ENCODE measurements around the gene SDC3. TPM values are rescaled to one million over a fixed set of nuclear protein-coding genes. Genes with fewer than 3 reads are reported as not detected.

The SDC3 gene
- total and polyA plus RNA-seq, 7 donors = 3.3 to 11.6 (median 6.8) TPM

DNA sequence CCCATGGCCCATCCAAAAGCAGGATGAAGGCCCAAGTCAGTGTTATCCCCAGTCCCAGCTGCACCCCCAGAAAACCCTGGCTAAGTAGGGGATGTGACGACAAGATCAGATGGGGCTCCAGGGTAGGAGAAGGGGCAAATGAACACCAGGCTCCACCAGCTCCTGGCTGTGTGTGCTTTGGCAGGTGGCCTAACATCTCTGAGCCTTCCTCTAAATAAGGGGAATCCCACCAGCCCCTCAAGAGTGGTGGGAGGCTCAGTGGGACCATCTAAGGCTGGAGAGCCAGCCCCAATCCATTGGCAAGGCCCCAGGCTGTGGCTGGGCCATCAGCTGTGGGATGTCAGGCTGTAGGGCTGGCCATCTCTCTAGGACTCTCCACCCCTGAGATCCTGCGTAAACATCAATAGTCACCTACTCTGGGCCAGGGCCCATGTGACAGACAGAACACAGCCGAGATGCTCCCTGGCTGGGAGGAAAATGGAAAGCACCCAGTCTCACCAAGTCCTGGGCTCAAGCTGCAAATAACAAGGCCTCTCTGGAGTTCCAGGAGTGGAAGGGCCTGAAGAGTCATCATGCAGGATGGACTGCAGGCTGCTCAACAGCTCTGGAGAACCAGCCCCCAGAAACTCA lies 7.5 kb downstream of the SDC3 start:
- no peaks in the 10 kb centered on the region for H3K36me3 ChIP-seq (ENCODE audit: insufficient read depth in 1 of 2, low read depth in 1 of 2)
- no peak for ATAC-seq
- no peaks in the 10 kb centered on the region for H3K9me3 ChIP-seq
- no peak for DNase-seq
- TF ChIP-seq CTCF (IDR thresholded peaks at IDR 0.05) = no peak
- no peaks in the 10 kb centered on the region for H3K4me1 ChIP-seq
- no peak overlapping the region for H3K4me3 ChIP-seq
- H3K27me3 ChIP-seq (ENCODE audit: insufficient read depth in 3 of 3, low read length in 2 of 3) = no peaks in the 10 kb centered on the region
- WGBS, 3 donors = 79 to 92% (median 83%) methylated on average over 3 of the region's 3 CpGs
- no peak overlapping the region for H3K27ac ChIP-seq
- intact Hi-C loops (cut with DNase I) = no loop called here

DNA sequence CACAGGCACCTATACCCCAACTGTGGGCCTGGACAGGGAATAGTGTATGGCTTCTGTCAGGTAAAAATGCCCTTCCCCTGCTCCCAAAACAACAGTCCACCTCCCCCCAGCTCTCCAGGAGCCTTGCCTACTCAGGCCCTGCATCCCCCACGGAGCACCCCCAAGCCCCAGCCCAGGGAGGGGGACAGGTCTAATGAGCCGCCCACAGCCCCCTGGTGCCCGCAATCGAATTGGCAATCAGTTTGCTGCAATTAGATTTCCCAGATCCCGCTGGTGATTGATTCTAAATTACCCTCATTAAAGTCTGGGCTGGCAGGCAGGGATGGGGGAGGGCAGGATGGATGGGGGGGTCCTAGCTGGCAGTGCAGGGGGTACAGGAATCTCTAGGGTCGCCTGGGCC lies 8.1 kb downstream of the SDC3 start:
- DNase-seq = no peak
- no peaks in the 10 kb centered on the region for H3K36me3 ChIP-seq (ENCODE audit: insufficient read depth in 1 of 2, low read depth in 1 of 2)
- ATAC-seq = no peak
- H3K27ac ChIP-seq = no peak overlapping the region
- WGBS, 3 donors = 85 to 97% (median 93%) methylated on average over 6 of the region's 6 CpGs
- H3K27me3 ChIP-seq (ENCODE audit: insufficient read depth in 3 of 3, low read length in 2 of 3) = no peaks in the 10 kb centered on the region
- no peak overlapping the region for H3K4me3 ChIP-seq
- no peaks in the 10 kb centered on the region for H3K4me1 ChIP-seq
- no peak for TF ChIP-seq CTCF (IDR thresholded peaks at IDR 0.05)
- intact Hi-C loops (cut with DNase I) = no loop called here
- no peaks in the 10 kb centered on the region for H3K9me3 ChIP-seq

- H3K27me3 ChIP-seq (ENCODE audit: insufficient read depth in 3 of 3, low read length in 2 of 3) = no peaks in the 10 kb centered on the region
- ATAC-seq (no peak), DNase-seq (no peak)
- TF ChIP-seq CTCF (IDR thresholded peaks at IDR 0.05) = no peak
- no peak overlapping the region for H3K27ac ChIP-seq
- no peak overlapping the region for H3K4me3 ChIP-seq
- no peaks in the 10 kb centered on the region for H3K9me3 ChIP-seq
- H3K36me3 ChIP-seq (ENCODE audit: insufficient read depth in 1 of 2, low read depth in 1 of 2) = no peaks in the 10 kb centered on the region
- 76 to 87% (median 82%) methylated on average over 13 of the region's 13 CpGs for WGBS, 3 donors
- H3K4me1 ChIP-seq = no peaks in the 10 kb centered on the region
- intact Hi-C loops (cut with DNase I) = no loop called here
Measured at GRCh38 chr1:30899577-30900389, 8.8 kb downstream of the SDC3 start.

GRCh38 chr1:30898031-30898815 lies 10.3 kb downstream of the SDC3 start:
- TF ChIP-seq CTCF (IDR thresholded peaks at IDR 0.05) = no peak
- no peak for ATAC-seq
- Histone ChIP-seq H3K36me3 (ENCODE audit: insufficient read depth in 1 of 2, low read depth in 1 of 2) (no peaks in the 10 kb centered on the region), H3K27me3 (ENCODE audit: insufficient read depth in 3 of 3, low read length in 2 of 3) (no peaks in the 10 kb centered on the region), H3K27ac (no peak overlapping the region), H3K9me3 (no peaks in the 10 kb centered on the region), H3K4me3 (no peak overlapping the region), H3K4me1 (no peaks in the 10 kb centered on the region)
- DNase-seq = no peak
- intact Hi-C loops (cut with DNase I) = no loop called here
- 92 to 97% (median 93%) methylated on average over 10 of the region's 10 CpGs for WGBS, 3 donors

All from psoas muscle (tissue), 8 donors.